ENCODE data around the gene STK39. TPM values are rescaled to one million over a fixed set of nuclear protein-coding genes. Genes with fewer than 3 reads are reported as not detected.

STK39 gene
- total and polyA plus RNA-seq, 9 of the 15 experiments (the other 6 are each of a cell fraction or from before 2014, with no cell fraction given) = 0.19 to 0.76 (median 0.51) TPM

GRCh38 chr2:167940734-167941507 lies 306.5 kb downstream of the STK39 start (continued):
- TF ChIP-seq RNF2 (IDR thresholded peaks at IDR 0.05) (no peak), TAF7 (tag; IDR thresholded peaks at IDR 0.05) (peak; percentile 97), ZNF707 (CRISPR knock-in tag; conservative IDR thresholded peaks at IDR 0.05) (no peak), ZFX (CRISPR knock-in tag; IDR thresholded peaks at IDR 0.05) (peak; percentile 42; the same call in 1 of the 2 replicates), CBFA2T2 (conservative IDR thresholded peaks at IDR 0.05) (no peak), CHD7 (IDR thresholded peaks at IDR 0.05; ENCODE audit: low read depth, low read length) (no peak), NFRKB (IDR thresholded peaks at IDR 0.05; ENCODE audit: low read depth) (0 out of 2 replicates have a peak, but pooled peaks have one; percentile 33), MAFF (IDR thresholded peaks at IDR 0.05; ENCODE audit: low read length) (no peak), ZNF512 (tag; IDR thresholded peaks at IDR 0.05) (no peak)
- TF ChIP-seq, protein P1, sequence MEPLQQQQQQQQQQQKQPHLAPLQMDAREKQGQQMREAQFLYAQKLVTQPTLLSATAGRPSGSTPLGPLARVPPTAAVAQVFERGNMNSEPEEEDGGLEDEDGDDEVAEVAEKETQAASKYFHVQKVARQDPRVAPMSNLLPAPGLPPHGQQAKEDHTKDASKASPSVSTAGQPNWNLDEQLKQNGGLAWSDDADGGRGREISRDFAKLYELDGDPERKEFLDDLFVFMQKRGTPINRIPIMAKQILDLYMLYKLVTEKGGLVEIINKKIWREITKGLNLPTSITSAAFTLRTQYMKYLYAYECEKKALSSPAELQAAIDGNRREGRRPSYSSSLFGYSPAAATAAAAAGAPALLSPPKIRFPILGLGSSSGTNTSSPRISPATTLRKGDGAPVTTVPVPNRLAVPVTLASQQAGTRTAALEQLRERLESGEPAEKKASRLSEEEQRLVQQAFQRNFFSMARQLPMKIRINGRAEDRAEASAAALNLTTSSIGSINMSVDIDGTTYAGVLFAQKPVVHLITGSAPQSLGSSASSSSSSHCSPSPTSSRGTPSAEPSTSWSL (CRISPR knock-in tag; IDR thresholded peaks at IDR 0.05; ENCODE audit: borderline replicate concordance) = no peak

Measured in K562 (cell line).